OCI-LY7 (cell line): Measurements from ENCODE around the gene STEAP3. TPM values are rescaled to one million over a fixed set of nuclear protein-coding genes. Genes with fewer than 3 reads are reported as not detected.

Source experiments
- BruUV-seq: library from RNA; stranded (reverse); fragments of 400-500 nt; replicated peaks from 2 replicates; lab custom pipeline; 2021; lab: Mats Ljungman, UMichigan
- CTCF ChIA-PET: fragments of 300-600 bp; sonication (Branson Sonifier 250); formaldehyde crosslinking; loops from one replicate; lab custom pipeline; 2022; ENCODE audit warnings: antibody characterized with exemption; ENCODE audit not compliant: unreplicated experiment; lab: Charles Lee
- POLR2A ChIA-PET: fragments of 300-600 bp; sonication (Branson Sonifier 250); formaldehyde crosslinking; loops from one replicate; lab custom pipeline; 2022; ENCODE audit warnings: antibody characterized with exemption; lab: Charles Lee
- DNase-seq: peaks from one replicate; pipeline ENCODE4 v3.0.0-alpha.2; 2015; ENCODE audit warnings: low spot score
- H2AFZ ChIP-seq: fragments of 200-600 bp; sonication (generic), shearing (Covaris generic); 2 replicates; pipeline ENCODE4 v1.6.1; 2014; ENCODE audit warnings: mild to moderate bottlenecking, antibody characterized with exemption, low read length, moderate library complexity
- H3K27ac ChIP-seq: fragments of 200-600 bp; sonication (generic); 2 replicates; pipeline ENCODE4 v1.5.1; 2014; ENCODE audit warnings: mixed run types, low read depth, mild to moderate bottlenecking, moderate library complexity, low read length, inconsistent platforms; ENCODE audit not compliant: poor library complexity, severe bottlenecking
- H3K36me3 ChIP-seq: fragments of 200-600 bp; sonication (generic); 2 replicates; pipeline ENCODE4 v1.6.1; 2014; ENCODE audit warnings: mild to moderate bottlenecking, antibody characterized with exemption, low read length, moderate library complexity, mixed read lengths; ENCODE audit not compliant: insufficient read depth
- H3K4me1 ChIP-seq: fragments of 200-600 bp; sonication (generic); 2 replicates; pipeline ENCODE4 v1.5.1; 2014; ENCODE audit warnings: mild to moderate bottlenecking, low read length; ENCODE audit not compliant: insufficient read depth, poor library complexity, severe bottlenecking
- H3K4me2 ChIP-seq: fragments of 200-600 bp; sonication (generic); 2 replicates; pipeline ENCODE4 v1.6.1; 2014; ENCODE audit warnings: mild to moderate bottlenecking, low read length
- H3K4me3 ChIP-seq: fragments of 200-600 bp; sonication (generic); 2 replicates; pipeline ENCODE4 v1.5.1; 2014; ENCODE audit warnings: mild to moderate bottlenecking, low read depth, low read length; ENCODE audit not compliant: poor library complexity, severe bottlenecking
- H3K79me2 ChIP-seq: fragments of 200-600 bp; sonication (generic); 2 replicates; pipeline ENCODE4 v1.6.1; 2016; ENCODE audit warnings: low read depth, mild to moderate bottlenecking, low read length, moderate library complexity, mixed read lengths; ENCODE audit not compliant: insufficient read depth
- H3K9me2 ChIP-seq: fragments of 200-600 bp; sonication (generic); 2 replicates; pipeline ENCODE4 v1.6.1; 2016; ENCODE audit warnings: mild to moderate bottlenecking, low read length, mixed read lengths; ENCODE audit not compliant: insufficient read depth
- H3K9me3 ChIP-seq: fragments of 200-600 bp; sonication (generic); 2 replicates; pipeline ENCODE4 v1.6.1; 2014; ENCODE audit warnings: mild to moderate bottlenecking, mixed run types, low read length, mixed read lengths
- H4K20me1 ChIP-seq: fragments of 200-600 bp; sonication (generic); 2 replicates; pipeline ENCODE4 v1.6.1; 2014; ENCODE audit warnings: mild to moderate bottlenecking, antibody characterized with exemption, low read length, moderate library complexity, mixed read lengths; ENCODE audit not compliant: insufficient read depth
- EZH2phosphoT487 ChIP-seq: fragments of 200-600 bp; sonication (generic); IDR thresholded peaks from 2 replicates; pipeline ENCODE4 v1.6.1; 2018; ENCODE audit warnings: low read depth, borderline replicate concordance, mild to moderate bottlenecking, mixed run types, antibody characterized with exemption, low read length, moderate library complexity, mixed read lengths
- intact Hi-C: fragments of 100-400 bp; cut with micrococcal nuclease; formaldehyde crosslinking; loops from one replicate; pipeline ENCODE4 v1.10.0; 2022; ENCODE audit not compliant: unreplicated experiment
- total RNA-seq, 2 experiments: library from RNA; depleted of rRNA in 1 of 2; stranded (reverse); fragments of >200 nt in 1 of 2; shearing (Covaris generic) in 1 of 2; gene quantifications; 2 replicates each; pipeline ENCODE4 v1.2.3, GENCODE V29; 2014 to 2022
- TF ChIP-seq, protein P1 (sequence below): fragments of 200-600 bp; sonication (generic); conservative IDR thresholded peaks from 2 replicates; pipeline ENCODE4 v1.5.1; 2014; ENCODE audit warnings: mild to moderate bottlenecking, antibody characterized with exemption, low read length, moderate library complexity, mixed read lengths

Gene STEAP3
- total RNA-seq, 2 experiments from 2014 or later, result not detected

DNA sequence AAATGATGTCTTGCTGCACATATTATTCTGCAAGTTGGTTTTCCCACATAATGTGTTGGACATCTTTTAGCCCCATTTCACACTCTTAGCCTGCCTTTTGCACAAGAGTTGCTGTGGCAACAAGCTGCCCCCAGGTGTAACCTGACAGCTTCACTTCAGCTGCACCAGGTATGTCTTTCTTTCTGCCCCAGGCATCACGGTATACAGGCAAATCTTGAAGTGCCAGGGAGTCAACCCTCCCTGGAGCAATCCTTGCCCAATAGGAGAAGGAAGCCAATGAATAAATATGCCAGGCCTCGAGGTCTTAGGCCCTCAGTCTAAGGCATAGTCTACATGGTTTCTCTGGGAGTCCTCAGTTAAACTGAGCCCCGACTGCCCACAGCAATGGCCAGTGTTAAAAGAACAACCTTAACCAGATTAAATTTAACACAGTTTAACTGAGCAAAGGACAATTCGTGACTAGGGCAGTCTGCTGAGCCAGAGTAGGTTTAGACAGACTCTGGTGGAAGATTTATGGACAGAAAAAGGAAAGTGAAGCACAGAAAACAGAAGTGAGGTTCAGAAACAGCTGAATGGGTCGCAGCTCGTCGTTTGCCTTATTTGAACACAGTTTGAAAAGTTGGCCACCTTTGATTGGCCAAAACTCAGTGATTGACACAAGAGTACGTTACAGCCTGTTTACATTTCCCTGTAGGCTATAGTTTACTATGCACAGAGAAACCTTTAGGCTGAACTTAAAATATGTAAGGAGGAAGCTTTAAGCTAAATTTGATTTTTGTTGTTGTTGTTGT is 33.1 kb upstream of the STEAP3 start:
- ChIA-PET CTCF (no interaction called here), POLR2A (interaction anchor here (0.8 kb wide), 1 partner anchor 36 kb away, joined by 3 read pairs; no protein-coding TSS in a partner anchor)
- Histone ChIP-seq H3K9me2 (no peaks in the 10 kb centered on the region), H3K4me1 (no peaks in the 10 kb centered on the region), H3K79me2 (no peaks in the 10 kb centered on the region), H3K9me3 (no peaks in the 10 kb centered on the region), H4K20me1 (no peaks in the 10 kb centered on the region), H3K4me2 (no peak overlapping the region), H2AFZ (no peak overlapping the region), H3K4me3 (no peak overlapping the region), H3K36me3 (no peaks in the 10 kb centered on the region), H3K27ac (no peak overlapping the region)
- BruUV-seq, result no TSS peak
- intact Hi-C loops, result no loop called here
- TF ChIP-seq, protein P1, sequence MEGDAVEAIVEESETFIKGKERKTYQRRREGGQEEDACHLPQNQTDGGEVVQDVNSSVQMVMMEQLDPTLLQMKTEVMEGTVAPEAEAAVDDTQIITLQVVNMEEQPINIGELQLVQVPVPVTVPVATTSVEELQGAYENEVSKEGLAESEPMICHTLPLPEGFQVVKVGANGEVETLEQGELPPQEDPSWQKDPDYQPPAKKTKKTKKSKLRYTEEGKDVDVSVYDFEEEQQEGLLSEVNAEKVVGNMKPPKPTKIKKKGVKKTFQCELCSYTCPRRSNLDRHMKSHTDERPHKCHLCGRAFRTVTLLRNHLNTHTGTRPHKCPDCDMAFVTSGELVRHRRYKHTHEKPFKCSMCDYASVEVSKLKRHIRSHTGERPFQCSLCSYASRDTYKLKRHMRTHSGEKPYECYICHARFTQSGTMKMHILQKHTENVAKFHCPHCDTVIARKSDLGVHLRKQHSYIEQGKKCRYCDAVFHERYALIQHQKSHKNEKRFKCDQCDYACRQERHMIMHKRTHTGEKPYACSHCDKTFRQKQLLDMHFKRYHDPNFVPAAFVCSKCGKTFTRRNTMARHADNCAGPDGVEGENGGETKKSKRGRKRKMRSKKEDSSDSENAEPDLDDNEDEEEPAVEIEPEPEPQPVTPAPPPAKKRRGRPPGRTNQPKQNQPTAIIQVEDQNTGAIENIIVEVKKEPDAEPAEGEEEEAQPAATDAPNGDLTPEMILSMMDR, result no peak
- no peak for TF ChIP-seq EZH2phosphoT487
- DNase-seq, result no peak

DNA sequence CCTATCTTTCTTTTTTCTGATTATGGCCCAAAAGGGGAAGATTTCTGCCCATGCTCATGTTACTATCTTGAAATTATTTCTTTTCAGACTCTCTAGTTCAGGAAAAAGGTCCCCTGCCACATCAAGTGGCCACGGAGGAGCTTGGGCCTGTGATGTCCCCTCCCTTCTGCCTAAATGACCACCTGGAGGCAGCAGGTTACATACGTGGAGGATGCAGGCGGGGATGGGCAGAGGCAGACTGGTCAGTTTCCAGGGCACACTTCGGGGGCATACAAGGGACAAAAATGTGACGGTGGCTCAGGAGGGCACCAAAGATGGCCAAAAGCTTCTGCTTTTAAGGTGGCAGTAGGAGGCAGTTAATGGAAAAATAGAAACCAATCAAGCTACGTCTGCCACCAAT is 30.7 kb upstream of the STEAP3 start:
- CTCF ChIA-PET, result no interaction called here
- intact Hi-C loops, result no loop called here
- no peak for DNase-seq

More for the DNA sequence above, 30.7 kb upstream of the STEAP3 start:
- Histone ChIP-seq H3K36me3 (no peaks in the 10 kb centered on the region), H3K27ac (no peak overlapping the region), H3K9me3 (no peaks in the 10 kb centered on the region), H4K20me1 (no peaks in the 10 kb centered on the region), H3K4me1 (no peaks in the 10 kb centered on the region), H3K79me2 (no peaks in the 10 kb centered on the region), H3K9me2 (no peaks in the 10 kb centered on the region), H2AFZ (no peak overlapping the region), H3K4me3 (no peak overlapping the region), H3K4me2 (no peak overlapping the region)
- TF ChIP-seq EZH2phosphoT487, result no peak
- TF ChIP-seq, protein P1, result no peak
- BruUV-seq, result no TSS peak
- POLR2A ChIA-PET, result interaction anchor here (0.7 to 1.3 kb wide), 2 partner anchors 14 to 47 kb away, joined by 3 read pairs; no protein-coding TSS in a partner anchor
